ENCODE results near the gene RGS9.

The RGS9 gene

GRCh38 chr17:65134035-65134434 is 3.1 kb upstream of the RGS9 start:
- peaks cover 0 to 6% of the 10 kb centered on the region in 2 donors for H3K27me3 ChIP-seq
- no peak overlapping the region for H3K27ac ChIP-seq
- H3K4me1 ChIP-seq = peaks cover 0 to 10% (median 7%) of the 10 kb centered on the region in 4 donors
- no peaks in the 10 kb centered on the region for H3K9me3 ChIP-seq
- DNase-seq = no peak
- H3K36me3 ChIP-seq = no peaks in the 10 kb centered on the region
- no peak overlapping the region for H3K4me3 ChIP-seq
- intact Hi-C loops (cut with DNase I; ENCODE audit: low total_unique reads) = no loop called here
- no peak for TF ChIP-seq CTCF (IDR thresholded peaks at IDR 0.05)

- no peak for TF ChIP-seq CTCF (IDR thresholded peaks at IDR 0.05)
- no peak for DNase-seq
- H3K4me3 ChIP-seq = no peak overlapping the region
- no peaks in the 10 kb centered on the region for H3K36me3 ChIP-seq
- H3K27me3 ChIP-seq = peaks cover 0 to 24% of the 10 kb centered on the region in 2 donors
- no peaks in the 10 kb centered on the region for H3K9me3 ChIP-seq
- H3K4me1 ChIP-seq = peaks cover 0 to 10% (median 7%) of the 10 kb centered on the region in 4 donors
- intact Hi-C loops (cut with DNase I; ENCODE audit: low total_unique reads) = no loop called here
- no peak overlapping the region for H3K27ac ChIP-seq
Measured at GRCh38 chr17:65139101-65139764, 2.1 kb downstream of the RGS9 start.

GRCh38 chr17:65142247-65142646 is 5.1 kb downstream of the RGS9 start:
- no peak for DNase-seq
- no peak for TF ChIP-seq CTCF (IDR thresholded peaks at IDR 0.05)
- Histone ChIP-seq H3K4me3 (no peak overlapping the region), H3K9me3 (no peaks in the 10 kb centered on the region), H3K27me3 (peaks cover 0 to 30% of the 10 kb centered on the region in 2 donors), H3K27ac (no peak overlapping the region), H3K4me1 (peaks cover 0 to 10% (median 7%) of the 10 kb centered on the region in 4 donors), H3K36me3 (no peaks in the 10 kb centered on the region)
- intact Hi-C loops (cut with DNase I; ENCODE audit: low total_unique reads) = no loop called here

GRCh38 chr17:65143889-65144604 is 6.9 kb downstream of the RGS9 start:
- intact Hi-C loops (cut with DNase I; ENCODE audit: low total_unique reads) = no loop called here
- H3K27ac ChIP-seq = no peak overlapping the region
- no peak for TF ChIP-seq CTCF (IDR thresholded peaks at IDR 0.05)
- H3K36me3 ChIP-seq = no peaks in the 10 kb centered on the region
- H3K4me1 ChIP-seq = no peaks in the 10 kb centered on the region
- peaks cover 0 to 30% of the 10 kb centered on the region in 2 donors for H3K27me3 ChIP-seq
- H3K9me3 ChIP-seq = no peaks in the 10 kb centered on the region
- H3K4me3 ChIP-seq = no peak overlapping the region
- DNase-seq = no peak

GRCh38 chr17:65145743-65146142 is 8.6 kb downstream of the RGS9 start:
- H3K27me3 ChIP-seq = peaks cover 0 to 17% of the 10 kb centered on the region in 2 donors
- no peak overlapping the region for H3K27ac ChIP-seq
- no peak for DNase-seq
- no peaks in the 10 kb centered on the region for H3K4me1 ChIP-seq
- no peaks in the 10 kb centered on the region for H3K9me3 ChIP-seq
- intact Hi-C loops (cut with DNase I; ENCODE audit: low total_unique reads) = no loop called here
- no peaks in the 10 kb centered on the region for H3K36me3 ChIP-seq
- no peak overlapping the region for H3K4me3 ChIP-seq
- TF ChIP-seq CTCF (IDR thresholded peaks at IDR 0.05) = no peak
